Mesothelial cell of epicardium (in vitro differentiated cells): ENCODE results near the gene ZNF143. TPM values are rescaled to one million over a fixed set of nuclear protein-coding genes. Genes with fewer than 3 reads are reported as not detected.

Experiments used
- DNase-seq, 2 experiments: peaks; one replicate each; pipeline ENCODE4 v3.0.0; 2021; ENCODE audit warnings: low spot score in 2 of 2; ENCODE audit not compliant: unreplicated experiment in 2 of 2
- H3K27ac Mint-ChIP-seq: 2 replicates; pipeline ENCODE4 v1.8.0; 2021; ENCODE audit warnings: mixed read lengths
- H3K27me3 Mint-ChIP-seq: 2 replicates; pipeline ENCODE4 v1.8.0; 2021; ENCODE audit warnings: low read depth, mixed read lengths
- H3K36me3 Mint-ChIP-seq: 2 replicates; pipeline ENCODE4 v1.8.0; 2021; ENCODE audit warnings: mixed read lengths
- H3K4me1 Mint-ChIP-seq: 2 replicates; pipeline ENCODE4 v1.8.0; 2021; ENCODE audit warnings: mixed read lengths
- H3K4me3 Mint-ChIP-seq: 2 replicates; pipeline ENCODE4 v1.8.0; 2021; ENCODE audit warnings: mild to moderate bottlenecking, moderate library complexity, mixed read lengths
- H3K9me3 Mint-ChIP-seq: 2 replicates; pipeline ENCODE4 v1.8.0; 2021; ENCODE audit warnings: mixed read lengths
- CTCF ChIP-seq: fragments of 200-600 bp; sonication (generic); IDR thresholded peaks from one replicate; pipeline ENCODE4 v1.5.0; 2021; ENCODE audit warnings: antibody characterized with exemption; ENCODE audit not compliant: unreplicated experiment
- total RNA-seq: library from RNA; stranded (reverse); gene quantifications from 3 replicates; pipeline ENCODE4 v1.2.1, GENCODE V29; 2021

The ZNF143 gene
- total RNA-seq, 1 donor from 2014 or later = 29.1 TPM

GRCh38 chr11:9528573-9529333 is 67.9 kb downstream of the ZNF143 start:
- H3K36me3 Mint-ChIP-seq = peaks cover 6% of the 10 kb centered on the region
- no peaks in the 10 kb centered on the region for H3K9me3 Mint-ChIP-seq
- H3K4me3 Mint-ChIP-seq = no peak overlapping the region
- DNase-seq = no peak
- no peaks in the 10 kb centered on the region for H3K27me3 Mint-ChIP-seq
- H3K4me1 Mint-ChIP-seq = peaks cover 50% of the 10 kb centered on the region
- no peak for TF ChIP-seq CTCF
- H3K27ac Mint-ChIP-seq = peak overlapping the region; percentile 84

- peaks cover 6% of the 10 kb centered on the region for H3K36me3 Mint-ChIP-seq
- H3K9me3 Mint-ChIP-seq = no peaks in the 10 kb centered on the region
- H3K4me3 Mint-ChIP-seq = no peak overlapping the region
- peak overlapping the region; percentile 84 for H3K27ac Mint-ChIP-seq
- DNase-seq = peak in 1 of 2 experiments; percentile 53
- TF ChIP-seq CTCF = no peak
- no peaks in the 10 kb centered on the region for H3K27me3 Mint-ChIP-seq
- peaks cover 55% of the 10 kb centered on the region for H3K4me1 Mint-ChIP-seq
Measured at GRCh38 chr11:9529334-9529650, 68.5 kb downstream of the ZNF143 start.

- DNase-seq = no peak
- Mint-ChIP-seq H3K9me3 (no peaks in the 10 kb centered on the region), H3K4me1 (peaks cover 59% of the 10 kb centered on the region), H3K27ac (peak overlapping the region; percentile 84), H3K36me3 (peaks cover 6% of the 10 kb centered on the region), H3K4me3 (peak overlapping the region; percentile 1), H3K27me3 (no peaks in the 10 kb centered on the region)
- TF ChIP-seq CTCF = no peak
Measured at GRCh38 chr11:9530020-9530621, 69.3 kb downstream of the ZNF143 start.

GRCh38 chr11:9530901-9531625 is 70.3 kb downstream of the ZNF143 start:
- Mint-ChIP-seq H3K27me3 (no peaks in the 10 kb centered on the region), H3K4me1 (peaks cover 59% of the 10 kb centered on the region), H3K4me3 (no peak overlapping the region), H3K36me3 (peaks cover 4% of the 10 kb centered on the region), H3K27ac (peak overlapping the region; percentile 84), H3K9me3 (no peaks in the 10 kb centered on the region)
- no peak for DNase-seq
- TF ChIP-seq CTCF = no peak

GRCh38 chr11:9533058-9533457 is 72.2 kb downstream of the ZNF143 start:
- no peak for TF ChIP-seq CTCF
- H3K27ac Mint-ChIP-seq = peak overlapping the region; percentile 81
- no peak for DNase-seq
- H3K27me3 Mint-ChIP-seq = no peaks in the 10 kb centered on the region
- H3K4me1 Mint-ChIP-seq = peaks cover 48% of the 10 kb centered on the region
- H3K4me3 Mint-ChIP-seq = no peak overlapping the region
- no peaks in the 10 kb centered on the region for H3K9me3 Mint-ChIP-seq
- H3K36me3 Mint-ChIP-seq = no peaks in the 10 kb centered on the region
